ENCODE data around the gene ELOF1. TPM values are rescaled to one million over a fixed set of nuclear protein-coding genes. Genes with fewer than 3 reads are reported as not detected.

The ELOF1 gene
- total and polyA plus RNA-seq, 2 donors (not counting 3 experiments of a cell fraction or from before 2014, with no cell fraction given) = 49.9 to 80.2 TPM

GRCh38 chr19:11528551-11529341, 30.3 kb downstream of the ELOF1 start, which contains the start of gene ECSIT:
Gene ECSIT, minus strand, starts transcription at chr19:11529134. Its CDS starts 9,964 bp downstream, at chr19:11519170.
- peak within 1 kb of the TSS; percentile 82 for H3K27ac ChIP-seq (ENCODE audit: insufficient read depth, low read depth, low read length)
- peak within 1 kb of the TSS; percentile 86 for H2AFZ ChIP-seq (ENCODE audit: low read depth, low read length)
- peak within 1 kb of the TSS; percentile 67 for H3K4me2 ChIP-seq (ENCODE audit: insufficient read depth, low read length)
- H4K20me1 ChIP-seq (replicated peaks; ENCODE audit: control insufficient read depth, extremely low read depth, insufficient read depth, low read length) = no peaks in the 10 kb centered on the region
- no peaks in the 10 kb centered on the region for H3K9me1 ChIP-seq (replicated peaks; ENCODE audit: control insufficient read depth, extremely low read depth, insufficient read depth, low read length)
- POLR2A ChIA-PET = interaction anchor here (0.6 kb wide), 1 partner anchor 1307 kb away, joined by 5 read pairs; no protein-coding TSS in a partner anchor
- FAIRE-seq (peak; percentile 99), DNase-seq (ENCODE audit: low read depth, low spot score) (peak; percentile 99)
- TF ChIP-seq CTCF (IDR thresholded peaks at IDR 0.05; ENCODE audit: extremely low read depth in 1 of 2, insufficient read depth in 1 of 2, low read depth in 1 of 2, low read length in 2 of 2) (no peak), MAX (IDR thresholded peaks at IDR 0.05; ENCODE audit: insufficient read depth, insufficient read length) (peak; percentile 9), POLR2A (IDR thresholded peaks at IDR 0.05; ENCODE audit: low read depth, low read length) (no peak), POLR2AphosphoS5 (IDR thresholded peaks at IDR 0.05; ENCODE audit: insufficient read depth, low read depth, low read length) (peak; percentile 77), GATA2 (IDR thresholded peaks at IDR 0.05; ENCODE audit: insufficient read depth, insufficient read length, low read depth, low read length) (peak; percentile 64)
- dilution Hi-C loops (cut with MboI; ENCODE audit: extremely low pct_ligation_motif_present, low sequenced_read_pairs) (no loop called here), intact Hi-C loops (cut with micrococcal nuclease) (loop anchor here (1.0 to 2.0 kb wide), 3 partner anchors 23 to 58 kb away; partner anchors contain the start of genes ELOF1 and ZNF653)
- H3K27me3 ChIP-seq (ENCODE audit: control insufficient read depth in 2 of 2, insufficient read depth in 2 of 2, low read length in 2 of 2) = no peaks in the 10 kb centered on the region
- H3K4me3 ChIP-seq (replicated peaks in 1 of 3; ENCODE audit: insufficient read depth in 1 of 3, low read depth in 1 of 3, low read length in 3 of 3) = peak within 1 kb of the TSS; percentile 52 to 98 (median 90)
- no peaks in the 10 kb centered on the region for H3K9me3 ChIP-seq (replicated peaks; ENCODE audit: control insufficient read depth, insufficient read depth, low read length)
- H3K36me3 ChIP-seq (ENCODE audit: control insufficient read depth in 2 of 2, extremely low read depth in 1 of 2, insufficient read depth in 2 of 2, low read length in 2 of 2) = no peaks in the 10 kb centered on the region
- TSS peak; percentile 74 for BruUV-seq (replicated peaks)
- peaks cover 6% of the 10 kb centered on the region for H3K79me2 ChIP-seq (ENCODE audit: control insufficient read depth, insufficient read depth, low read length)
- peak within 1 kb of the TSS; percentile 86 for H3K9ac ChIP-seq (replicated peaks; ENCODE audit: extremely low read depth, insufficient read depth, low read length)
- H3K4me1 ChIP-seq (ENCODE audit: control insufficient read depth, extremely low read depth, insufficient read depth, low read length) = peaks cover 8% of the 10 kb centered on the region
- CTCF ChIA-PET = interaction anchor here (1.2 kb wide), 1 partner anchor 235 kb away, joined by 3 read pairs; no protein-coding TSS in a partner anchor
